ENCODE results near the gene HIF1A. TPM values are rescaled to one million over a fixed set of nuclear protein-coding genes. Genes with fewer than 3 reads are reported as not detected.

Gene HIF1A
- total RNA-seq (100 to 1,000 TPM; 177 to 312 (median 248) TPM), polyA plus RNA-seq (10 to 100 TPM; 34.6 to 44.8 (median 43.7) TPM)
- long read RNA-seq, donor 1, transcript HIF1A-209 (2 exons, 752 nt) = major isoform, 5 of 23 reads
- long read RNA-seq, donor 1, partial matches to known transcripts = 13 of 23 reads
- long read RNA-seq, donor 1, other reads (novel, unspliced or antisense) = 0 of 23 reads
- long read RNA-seq, donor 2, partial matches to known transcripts = 11 of 17 reads
- long read RNA-seq, donor 2, other reads (novel, unspliced or antisense) = 0 of 17 reads

- peak; percentile 99 to 100 (median 99) for TF ChIP-seq POLR2AphosphoS5 (IDR thresholded peaks at IDR 0.05)
- peak; percentile 92 to 96 (median 94) for TF ChIP-seq POLR2A (IDR thresholded peaks at IDR 0.05)
- TF ChIP-seq CTCF (IDR thresholded peaks at IDR 0.05 in 8 of 11, conservative IDR thresholded peaks at IDR 0.05 in 3 of 11) = peak in 3 of 11 experiments; percentile 8 to 19 (median 17)
- H3K9me3 ChIP-seq = peaks cover 0 to 7% (median 0%) of the 10 kb centered on the region in 8 donors
- H3K4me1 ChIP-seq = peaks cover 11 to 60% (median 37%) of the 10 kb centered on the region in 6 donors
- H3K27me3 ChIP-seq (replicated peaks in 1 of 7) = no peaks in the 10 kb centered on the region
- H3K4me3 ChIP-seq = peak within 1 kb of the TSS; percentile 69 to 92 (median 84)
- 1% methylated on average over 41 to 68 of the region's 68 CpGs for whole genome bisulfite sequencing, 5 donors
- DNase-seq = peak; percentile 99
- H3K36me3 ChIP-seq = no peaks in the 10 kb centered on the region
- H3K27ac ChIP-seq = peak within 1 kb of the TSS; percentile 95 to 100 (median 99)
- intact Hi-C loops (cut with DNase I; ENCODE audit: low total_unique reads) = no loop called here
Measured at GRCh38 chr14:61694830-61695694, at the start of gene HIF1A. Gene HIF1A, plus strand, starts transcription at chr14:61695513. Its CDS starts 292 bp downstream, at chr14:61695805.

- Histone ChIP-seq H3K9me3 (no peaks in the 10 kb centered on the region), H3K27ac (no peak overlapping the region), H3K4me3 (no peak overlapping the region), H3K4me1 (peaks cover 0 to 40% (median 17%) of the 10 kb centered on the region in 6 donors), H3K36me3 (no peaks in the 10 kb centered on the region), H3K27me3 (replicated peaks in 1 of 7) (no peaks in the 10 kb centered on the region)
- intact Hi-C loops (cut with DNase I; ENCODE audit: low total_unique reads) = no loop called here
- 90 to 95% (median 95%) methylated on average over 5 of the region's 5 CpGs for WGBS, 5 donors
- TF ChIP-seq CTCF (IDR thresholded peaks at IDR 0.05 in 8 of 11, conservative IDR thresholded peaks at IDR 0.05 in 3 of 11) (no peak), POLR2AphosphoS5 (IDR thresholded peaks at IDR 0.05) (no peak), POLR2A (IDR thresholded peaks at IDR 0.05) (no peak)
- DNase-seq = no peak
Measured at GRCh38 chr14:61646366-61647116, 48.8 kb upstream of the HIF1A start.

GRCh38 chr14:61647704-61648103 is 47.6 kb upstream of the HIF1A start:
- WGBS, 5 donors = 95 to 99% (median 97%) methylated on average over 5 of the region's 5 CpGs
- no peak overlapping the region for H3K4me3 ChIP-seq
- H3K27me3 ChIP-seq (replicated peaks in 1 of 7) = no peaks in the 10 kb centered on the region
- no peaks in the 10 kb centered on the region for H3K9me3 ChIP-seq
- TF ChIP-seq POLR2A (IDR thresholded peaks at IDR 0.05) (no peak), CTCF (IDR thresholded peaks at IDR 0.05 in 8 of 11, conservative IDR thresholded peaks at IDR 0.05 in 3 of 11) (no peak), POLR2AphosphoS5 (IDR thresholded peaks at IDR 0.05) (no peak)
- no peaks in the 10 kb centered on the region for H3K36me3 ChIP-seq
- H3K27ac ChIP-seq = no peak overlapping the region
- H3K4me1 ChIP-seq = peaks cover 0 to 36% (median 17%) of the 10 kb centered on the region in 6 donors
- intact Hi-C loops (cut with DNase I; ENCODE audit: low total_unique reads) = no loop called here
- no peak for DNase-seq

Measured in spleen (tissue), 13 donors.